Mesendoderm (in vitro differentiated cells): ENCODE data around the gene FAAP100.
A peak's percentile ranks its signal among the peaks of the same experiment; 100 is the strongest.

Source experiments
- DNase-seq: peaks from one replicate; pipeline ENCODE4 v3.0.0; 2013
- H2AK5ac ChIP-seq: 2 replicates; pipeline ENCODE4 v1.6.1; 2013; ENCODE audit warnings: low read length, inconsistent platforms
- H2BK120ac ChIP-seq: 2 replicates; pipeline ENCODE4 v1.6.1; 2013; ENCODE audit warnings: low read depth, mild to moderate bottlenecking, low read length, moderate library complexity, mixed read lengths
- H2BK15ac ChIP-seq: replicated peaks from 2 replicates; pipeline ENCODE4 v1.6.1; 2013; ENCODE audit warnings: low read depth, mild to moderate bottlenecking, moderate library complexity
- H2BK5ac ChIP-seq: 2 replicates; pipeline ENCODE4 v1.6.1; 2013; ENCODE audit warnings: low read length, inconsistent platforms
- H3K18ac ChIP-seq: 2 replicates; pipeline ENCODE4 v1.6.1; 2013; ENCODE audit warnings: mild to moderate bottlenecking, low read length, mixed read lengths
- H3K23ac ChIP-seq: one replicate; pipeline ENCODE4 v1.6.1; 2013; ENCODE audit warnings: low read length
- H3K27ac ChIP-seq: 2 replicates; pipeline ENCODE4 v1.5.1; 2013; ENCODE audit warnings: low read depth, mild to moderate bottlenecking, inconsistent platforms, low read length, moderate library complexity
- H3K27me3 ChIP-seq: 2 replicates; pipeline ENCODE4 v1.6.1; 2013; ENCODE audit warnings: low read length, control low read depth, mild to moderate bottlenecking, inconsistent platforms; ENCODE audit not compliant: insufficient read depth, poor library complexity
- H3K36me3 ChIP-seq: 2 replicates; pipeline ENCODE4 v1.6.1; 2013; ENCODE audit warnings: low read length, inconsistent platforms; ENCODE audit not compliant: control insufficient read depth, insufficient read depth
- H3K4ac ChIP-seq: one replicate; pipeline ENCODE4 v1.6.1; 2013; ENCODE audit warnings: low read depth, mild to moderate bottlenecking, low read length, moderate library complexity
- H3K4me1 ChIP-seq: 2 replicates; pipeline ENCODE4 v1.6.1; 2013; ENCODE audit warnings: low read depth, low read length, inconsistent platforms; ENCODE audit not compliant: control insufficient read depth
- H3K4me2 ChIP-seq: 2 replicates; pipeline ENCODE4 v1.6.1; 2013; ENCODE audit warnings: low read length
- H3K4me3 ChIP-seq: 2 replicates; pipeline ENCODE4 v1.5.1; 2013; ENCODE audit warnings: mild to moderate bottlenecking, low read length
- H3K56ac ChIP-seq: one replicate; pipeline ENCODE4 v1.6.1; 2013; ENCODE audit warnings: low read length
- H3K79me1 ChIP-seq: 2 replicates; pipeline ENCODE4 v1.6.1; 2013; ENCODE audit warnings: low read length, inconsistent platforms
- H3K79me2 ChIP-seq: 2 replicates; pipeline ENCODE4 v1.6.1; 2013; ENCODE audit warnings: mild to moderate bottlenecking, low read length; ENCODE audit not compliant: control insufficient read depth, insufficient read depth
- H3K9ac ChIP-seq: 2 replicates; pipeline ENCODE4 v1.6.1; 2013; ENCODE audit warnings: low read length, inconsistent platforms
- H4K5ac ChIP-seq: one replicate; pipeline ENCODE4 v1.6.1; 2013; ENCODE audit warnings: low read length
- H4K8ac ChIP-seq: one replicate; pipeline ENCODE4 v1.6.1; 2013; ENCODE audit warnings: low read depth, mild to moderate bottlenecking, control low read depth, low read length, moderate library complexity
- WGBS: extraction: QIAGEN DNeasy Blood & Tissue Kit; methylation state at CpG from one replicate; pipeline ENCODE4 v1.1.7; 2013; ENCODE audit warnings: low lambda C conversion rate, missing lambda C conversion rate; ENCODE audit not compliant: insufficient coverage; ENCODE audit errors: extremely low coverage; 5-methylcytosine and 5-hydroxymethylcytosine counted together

Gene FAAP100

GRCh38 chr17:81517009-81517338 lies 35.2 kb downstream of the FAAP100 start:
- WGBS = no CpG with 5 or more reads among the region's 9 CpGs
- H3K79me1 ChIP-seq = peaks cover 3% of the 10 kb centered on the region
- DNase-seq = no peak
- H2BK5ac ChIP-seq = no peak overlapping the region
- H3K18ac ChIP-seq = no peak overlapping the region
- no peaks in the 10 kb centered on the region for H3K27me3 ChIP-seq
- H2BK15ac ChIP-seq = no peak overlapping the region
- peak overlapping the region; percentile 97 for H3K9ac ChIP-seq
- H3K36me3 ChIP-seq = no peaks in the 10 kb centered on the region
- peaks cover 24% of the 10 kb centered on the region for H3K79me2 ChIP-seq
- no peak overlapping the region for H2BK120ac ChIP-seq
- no peak overlapping the region for H3K4ac ChIP-seq
- H3K23ac ChIP-seq = no peak overlapping the region
- H3K4me2 ChIP-seq = no peak overlapping the region
- H3K27ac ChIP-seq = no peak overlapping the region
- no peak overlapping the region for H4K5ac ChIP-seq
- no peak overlapping the region for H4K8ac ChIP-seq
- H3K56ac ChIP-seq = peak overlapping the region; percentile 69
- no peak overlapping the region for H3K4me3 ChIP-seq
- H2AK5ac ChIP-seq = no peak overlapping the region
- H3K4me1 ChIP-seq = peaks cover 12% of the 10 kb centered on the region

GRCh38 chr17:81516439-81516838 lies 35.7 kb downstream of the FAAP100 start:
- H3K56ac ChIP-seq = peak overlapping the region; percentile 97
- H3K27me3 ChIP-seq = no peaks in the 10 kb centered on the region
- no peak overlapping the region for H3K4ac ChIP-seq
- no peak overlapping the region for H3K4me3 ChIP-seq
- H3K4me2 ChIP-seq = peak overlapping the region; percentile 36
- no peak overlapping the region for H3K18ac ChIP-seq
- no peak overlapping the region for H2AK5ac ChIP-seq
- H3K79me2 ChIP-seq = peaks cover 29% of the 10 kb centered on the region
- peaks cover 12% of the 10 kb centered on the region for H3K4me1 ChIP-seq
- no peak overlapping the region for H2BK5ac ChIP-seq
- no peak overlapping the region for H4K5ac ChIP-seq
- no peak overlapping the region for H2BK15ac ChIP-seq
- H3K36me3 ChIP-seq = peaks cover 4% of the 10 kb centered on the region
- peak overlapping the region; percentile 97 for H3K9ac ChIP-seq
- H3K79me1 ChIP-seq = peaks cover 3% of the 10 kb centered on the region
- no peak overlapping the region for H3K27ac ChIP-seq
- DNase-seq = no peak
- no CpG with 5 or more reads among the region's 4 CpGs for WGBS
- no peak overlapping the region for H3K23ac ChIP-seq
- no peak overlapping the region for H4K8ac ChIP-seq
- H2BK120ac ChIP-seq = no peak overlapping the region

- peak overlapping the region; percentile 97 for H3K9ac ChIP-seq
- H3K4me1 ChIP-seq = peaks cover 12% of the 10 kb centered on the region
- H2BK5ac ChIP-seq = no peak overlapping the region
- no peaks in the 10 kb centered on the region for H3K27me3 ChIP-seq
- H4K8ac ChIP-seq = no peak overlapping the region
- no peak for DNase-seq
- H2BK120ac ChIP-seq = no peak overlapping the region
- no peak overlapping the region for H3K4ac ChIP-seq
- no peak overlapping the region for H4K5ac ChIP-seq
- H3K27ac ChIP-seq = peak overlapping the region; percentile 98
- no CpG with 5 or more reads among the region's 19 CpGs for WGBS
- H3K79me1 ChIP-seq = peaks cover 3% of the 10 kb centered on the region
- peak overlapping the region; percentile 99 for H3K18ac ChIP-seq
- no peak overlapping the region for H2AK5ac ChIP-seq
- no peak overlapping the region for H3K23ac ChIP-seq
- peaks cover 38% of the 10 kb centered on the region for H3K79me2 ChIP-seq
- peaks cover 12% of the 10 kb centered on the region for H3K36me3 ChIP-seq
- no peak overlapping the region for H2BK15ac ChIP-seq
- H3K4me3 ChIP-seq = peak overlapping the region; percentile 74
- peak overlapping the region; percentile 97 for H3K56ac ChIP-seq
- H3K4me2 ChIP-seq = peak overlapping the region; percentile 82
Observed at GRCh38 chr17:81515530-81516041, 36.6 kb downstream of the FAAP100 start.

- DNase-seq = peak; percentile 88
- H3K27ac ChIP-seq = peak overlapping the region; percentile 98
Observed at GRCh38 chr17:81514739-81515529, 37.2 kb downstream of the FAAP100 start.

GRCh38 chr17:81514489-81514738 lies 37.7 kb downstream of the FAAP100 start:
- Histone ChIP-seq H3K4me1 (peaks cover 12% of the 10 kb centered on the region), H3K4ac (peak overlapping the region; percentile 100), H2BK120ac (peak overlapping the region; percentile 32), H2BK5ac (peak overlapping the region; percentile 28), H3K27ac (peak overlapping the region; percentile 98), H3K23ac (no peak overlapping the region), H3K79me1 (peaks cover 5% of the 10 kb centered on the region), H2AK5ac (no peak overlapping the region), H4K8ac (peak overlapping the region; percentile 59), H3K9ac (peak overlapping the region; percentile 76), H3K4me3 (peak overlapping the region; percentile 20), H3K27me3 (no peaks in the 10 kb centered on the region), H3K18ac (peak overlapping the region; percentile 99), H3K4me2 (peak overlapping the region; percentile 15), H2BK15ac (no peak overlapping the region), H3K56ac (peak overlapping the region; percentile 87), H3K36me3 (peaks cover 22% of the 10 kb centered on the region), H3K79me2 (peaks cover 50% of the 10 kb centered on the region), H4K5ac (no peak overlapping the region)
- DNase-seq = no peak
- WGBS = no CpG with 5 or more reads among the region's 34 CpGs

More at GRCh38 chr17:81514739-81515529, 37.2 kb downstream of the FAAP100 start:
- Histone ChIP-seq H3K4ac (peak overlapping the region; percentile 91), H3K79me2 (peaks cover 44% of the 10 kb centered on the region), H3K4me1 (peaks cover 12% of the 10 kb centered on the region), H3K18ac (peak overlapping the region; percentile 99), H4K8ac (no peak overlapping the region), H3K4me3 (peak overlapping the region; percentile 74), H3K79me1 (peaks cover 3% of the 10 kb centered on the region), H4K5ac (no peak overlapping the region), H3K36me3 (peaks cover 19% of the 10 kb centered on the region), H3K27me3 (no peaks in the 10 kb centered on the region), H3K4me2 (peak overlapping the region; percentile 82), H3K56ac (peak overlapping the region; percentile 97), H2BK5ac (peak overlapping the region; percentile 96), H2AK5ac (no peak overlapping the region), H3K9ac (peak overlapping the region; percentile 97), H2BK15ac (no peak overlapping the region), H3K23ac (peak overlapping the region; percentile 94), H2BK120ac (peak overlapping the region; percentile 52)
- no CpG with 5 or more reads among the region's 82 CpGs for WGBS
